H1 (cell line): ENCODE measurements around the gene FOXM1.

Source experiments
- ASH2L ChIP-seq: fragments of 200-600, 300-600 bp; sonication (generic); IDR thresholded peaks from one replicate; pipeline ENCODE4 v1.7.1; 2017; ENCODE audit warnings: low read length
- ATF2 ChIP-seq: IDR thresholded peaks from 2 replicates; pipeline ENCODE4 v1.6.1; 2012; ENCODE audit warnings: low read length, inconsistent platforms
- CREB1 ChIP-seq: IDR thresholded peaks from 2 replicates; pipeline ENCODE4 v1.6.1; 2012; ENCODE audit warnings: inconsistent platforms
- CTCF ChIP-seq, 3 experiments: IDR thresholded peaks; 1 replicate in 2 of 3; 2 replicates in 1 of 3; pipeline versions ENCODE4 v1.5.1 to v1.6.1; 2011; ENCODE audit warnings: low read length in 3 of 3, mild to moderate bottlenecking in 3 of 3, inconsistent platforms in 2 of 3, low read depth in 1 of 3, moderate library complexity in 1 of 3; ENCODE audit not compliant: insufficient read depth in 1 of 3; ENCODE audit errors: control extremely low read depth in 1 of 3
- FOSL1 ChIP-seq: IDR thresholded peaks from 2 replicates; pipeline ENCODE4 v1.6.1; 2011; ENCODE audit warnings: mild to moderate bottlenecking, low read depth, low read length, moderate library complexity; ENCODE audit not compliant: insufficient read depth
- JUN ChIP-seq: IDR thresholded peaks from 2 replicates; pipeline ENCODE4 v1.6.1; 2011; ENCODE audit warnings: low read depth, mild to moderate bottlenecking, improper control_type of control experiment, low read length
- JUND ChIP-seq: IDR thresholded peaks from 2 replicates; pipeline ENCODE4 v1.6.1; 2011; ENCODE audit warnings: mild to moderate bottlenecking, improper control_type of control experiment, low read length
- KDM1A ChIP-seq: fragments of 200-600, 300-600 bp; sonication (generic); IDR thresholded peaks from 2 replicates; pipeline ENCODE4 v1.7.1; 2016; ENCODE audit warnings: mild to moderate bottlenecking, low read length, borderline replicate concordance
- MAX ChIP-seq: IDR thresholded peaks from 2 replicates; pipeline ENCODE4 v1.6.1; 2012; ENCODE audit warnings: inconsistent platforms
- NANOG ChIP-seq: IDR thresholded peaks from 2 replicates; pipeline ENCODE4 v1.6.1; 2011; ENCODE audit warnings: low read length, low read depth, mild to moderate bottlenecking, inconsistent platforms; ENCODE audit not compliant: insufficient read depth, poor library complexity, severe bottlenecking
- POLR2A ChIP-seq, 2 experiments: IDR thresholded peaks; 1 replicate in 1 of 2; 2 replicates in 1 of 2; pipeline ENCODE4 v1.6.1; 2011; ENCODE audit warnings: low read depth in 2 of 2, low read length in 2 of 2, mild to moderate bottlenecking in 2 of 2; ENCODE audit errors: control extremely low read depth in 1 of 2
- RXRA ChIP-seq: IDR thresholded peaks from 2 replicates; pipeline ENCODE4 v1.6.1; 2011; ENCODE audit warnings: low read depth, mild to moderate bottlenecking, low read length, moderate library complexity; ENCODE audit not compliant: insufficient read depth
- TF ChIP-seq, protein P1 (sequence below): IDR thresholded peaks from 2 replicates; pipeline ENCODE4 v1.6.1; 2012; ENCODE audit warnings: inconsistent platforms
- TF ChIP-seq, protein P2 (sequence below): IDR thresholded peaks from 2 replicates; pipeline ENCODE4 v1.6.1; 2011; ENCODE audit warnings: low read depth, mild to moderate bottlenecking, low read length; ENCODE audit not compliant: insufficient read depth

DNA sequence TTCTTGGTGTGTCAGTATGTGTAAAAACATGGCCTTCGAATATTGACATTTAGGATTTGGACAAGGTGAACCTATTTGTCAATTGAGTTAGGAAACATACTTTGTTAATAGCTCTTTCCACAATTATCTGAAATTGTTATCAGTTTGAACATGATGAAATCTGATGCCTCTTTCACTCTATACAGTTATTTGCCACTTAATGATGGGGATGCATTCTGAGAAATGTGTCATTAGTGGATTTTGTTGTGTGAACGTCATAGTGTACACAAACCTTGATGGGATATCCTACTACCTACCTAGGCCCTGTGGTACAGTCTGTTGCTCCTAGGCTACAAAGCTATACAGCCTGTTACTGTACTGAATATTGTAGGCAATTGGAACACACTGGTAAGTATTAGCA is 18.5 kb upstream of the FOXM1 start:
- TF ChIP-seq KDM1A (no peak), POLR2A (IDR thresholded peaks at IDR 0.05; ENCODE audit: control extremely low read depth in 1 of 2, low read depth in 2 of 2, low read length in 2 of 2) (no peak), JUN (no peak), CTCF (IDR thresholded peaks at IDR 0.05; ENCODE audit: control extremely low read depth in 1 of 3, insufficient read depth in 1 of 3, low read depth in 1 of 3, low read length in 3 of 3) (no peak), ATF2 (no peak), NANOG (no peak), CREB1 (no peak), MAX (no peak), RXRA (no peak), JUND (no peak), FOSL1 (no peak), ASH2L (no peak)
- TF ChIP-seq, protein P1, sequence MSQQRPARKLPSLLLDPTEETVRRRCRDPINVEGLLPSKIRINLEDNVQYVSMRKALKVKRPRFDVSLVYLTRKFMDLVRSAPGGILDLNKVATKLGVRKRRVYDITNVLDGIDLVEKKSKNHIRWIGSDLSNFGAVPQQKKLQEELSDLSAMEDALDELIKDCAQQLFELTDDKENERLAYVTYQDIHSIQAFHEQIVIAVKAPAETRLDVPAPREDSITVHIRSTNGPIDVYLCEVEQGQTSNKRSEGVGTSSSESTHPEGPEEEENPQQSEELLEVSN, result no peak
- TF ChIP-seq, protein P2, sequence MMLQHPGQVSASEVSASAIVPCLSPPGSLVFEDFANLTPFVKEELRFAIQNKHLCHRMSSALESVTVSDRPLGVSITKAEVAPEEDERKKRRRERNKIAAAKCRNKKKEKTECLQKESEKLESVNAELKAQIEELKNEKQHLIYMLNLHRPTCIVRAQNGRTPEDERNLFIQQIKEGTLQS, result no peak
